Cerebellar cortex (tissue), 1 donor: ENCODE measurements around the gene FBXW12.

Source experiments
- DNase-seq: peaks from one replicate; pipeline ENCODE4 v3.0.0-alpha.2; 2015; ENCODE audit warnings: low spot score

The FBXW12 gene

DNA sequence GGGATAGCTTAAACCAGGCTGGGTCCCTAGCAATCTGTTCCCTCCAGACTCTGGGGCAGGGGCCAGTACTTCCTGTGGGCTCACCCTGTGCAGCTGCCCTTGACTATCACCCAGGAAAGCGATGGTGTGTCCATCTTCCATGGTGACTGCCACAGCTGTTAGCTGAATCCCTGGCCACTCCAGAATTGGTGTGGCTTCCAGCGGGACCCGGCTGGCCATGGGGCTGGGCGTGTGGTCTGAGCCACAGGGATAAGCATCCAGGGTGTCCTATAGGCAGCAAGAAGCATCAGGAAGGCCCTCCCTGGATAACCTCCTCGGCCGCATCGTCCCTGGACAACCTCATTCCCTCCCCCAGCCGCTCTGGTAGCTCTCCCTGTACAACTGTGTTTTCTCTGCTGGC, 50.7 kb downstream of the FBXW12 start:
- no peak for DNase-seq

- no peak for DNase-seq
Measured at GRCh38 chr3:48423241-48423882, 51.3 kb downstream of the FBXW12 start.

- no peak for DNase-seq
Measured at GRCh38 chr3:48423883-48424695, 52.1 kb downstream of the FBXW12 start.

DNA sequence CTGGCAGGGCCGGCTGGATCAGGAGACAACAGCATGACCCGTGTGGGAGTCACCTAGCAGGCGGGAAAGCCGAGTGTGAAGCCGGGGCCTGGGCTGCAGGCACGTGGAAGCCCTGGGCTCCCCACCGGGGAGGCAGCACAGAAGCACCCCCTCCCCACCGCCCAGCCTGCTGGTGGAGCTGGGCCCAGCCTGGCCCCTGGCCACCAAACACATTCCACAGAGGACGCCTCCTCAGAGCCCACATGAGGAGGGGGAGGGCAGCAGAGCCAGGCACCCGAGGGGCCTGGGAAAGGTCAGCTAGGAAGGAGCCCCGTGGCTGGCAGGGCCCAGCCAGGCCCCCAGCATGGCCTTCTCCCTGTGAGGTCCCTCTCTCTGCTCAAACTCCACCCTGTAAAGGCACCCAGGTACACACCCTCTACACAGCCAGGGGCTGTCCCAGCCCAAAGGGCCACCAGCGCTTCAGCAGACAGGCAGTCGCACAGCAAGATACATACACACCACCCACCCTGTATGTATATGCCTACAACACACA, 53.3 kb downstream of the FBXW12 start:
- DNase-seq = no peak

DNA sequence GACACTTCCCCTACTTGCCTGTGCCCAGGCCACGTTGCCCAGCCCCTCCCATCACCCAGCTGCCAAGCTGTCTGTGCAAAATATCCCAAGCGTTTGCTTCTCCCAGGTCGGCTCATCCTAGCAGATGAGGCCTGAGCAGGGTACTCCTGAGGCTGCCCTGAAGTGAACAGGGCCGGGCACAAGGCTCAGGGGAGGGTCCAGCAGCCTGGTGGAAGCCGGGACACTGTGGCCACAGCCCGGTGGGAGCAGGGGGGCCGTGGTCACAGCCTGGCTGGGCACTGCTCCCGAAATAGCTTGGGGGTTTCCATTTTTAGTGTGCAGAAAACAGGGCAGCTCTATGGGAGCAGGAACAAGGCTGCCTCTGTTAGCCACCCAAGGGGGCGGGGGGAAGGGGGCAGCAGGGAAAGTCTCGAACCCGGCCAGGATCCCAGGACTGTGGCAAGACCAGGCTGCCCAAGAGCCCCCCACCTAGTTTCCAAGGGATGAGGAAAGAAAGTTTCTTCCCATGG, 54.4 kb downstream of the FBXW12 start:
- DNase-seq = peak; percentile 35

GRCh38 chr3:48426944-48427629, 55.1 kb downstream of the FBXW12 start:
- no peak for DNase-seq

DNA sequence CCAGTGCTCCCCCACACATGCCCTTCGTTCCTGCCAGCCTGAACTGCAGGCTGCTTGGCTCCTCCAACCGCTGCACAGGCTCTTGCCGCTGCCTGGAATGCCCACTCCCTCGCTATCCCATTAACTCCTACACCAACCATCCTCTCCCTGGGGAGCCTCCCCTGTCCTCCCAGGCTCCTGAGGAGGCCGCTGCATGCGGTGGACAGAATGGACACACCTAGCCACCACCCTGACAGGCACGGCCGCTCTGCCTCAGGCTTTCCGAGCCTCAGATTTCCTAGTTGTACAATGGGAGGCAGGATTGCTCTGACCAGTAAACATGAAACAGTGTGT, 55.6 kb downstream of the FBXW12 start:
- no peak for DNase-seq

DNA sequence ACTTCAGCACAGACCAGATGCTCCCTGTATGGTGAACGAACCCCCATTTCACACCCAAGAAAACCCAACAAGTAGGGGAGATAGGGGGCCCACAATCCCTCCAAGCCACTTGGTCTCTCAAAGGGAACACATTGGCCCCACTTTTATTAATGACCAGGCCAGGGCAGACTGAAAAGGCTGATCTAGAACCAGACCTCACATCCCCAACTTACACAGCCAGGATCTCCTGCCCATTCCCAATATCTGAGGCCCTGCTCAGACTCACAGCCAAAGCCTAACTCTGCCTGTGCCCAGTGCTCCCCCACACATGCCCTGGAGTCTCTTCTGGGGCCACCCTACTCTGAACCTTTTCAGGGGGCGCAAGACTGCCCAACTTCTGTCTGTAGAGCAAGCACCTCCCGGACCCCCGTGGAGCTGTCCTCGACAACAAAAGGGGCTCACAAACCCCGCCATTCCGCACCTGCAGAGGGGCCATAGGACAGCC, 56.1 kb downstream of the FBXW12 start:
- DNase-seq = peak; percentile 22

DNA sequence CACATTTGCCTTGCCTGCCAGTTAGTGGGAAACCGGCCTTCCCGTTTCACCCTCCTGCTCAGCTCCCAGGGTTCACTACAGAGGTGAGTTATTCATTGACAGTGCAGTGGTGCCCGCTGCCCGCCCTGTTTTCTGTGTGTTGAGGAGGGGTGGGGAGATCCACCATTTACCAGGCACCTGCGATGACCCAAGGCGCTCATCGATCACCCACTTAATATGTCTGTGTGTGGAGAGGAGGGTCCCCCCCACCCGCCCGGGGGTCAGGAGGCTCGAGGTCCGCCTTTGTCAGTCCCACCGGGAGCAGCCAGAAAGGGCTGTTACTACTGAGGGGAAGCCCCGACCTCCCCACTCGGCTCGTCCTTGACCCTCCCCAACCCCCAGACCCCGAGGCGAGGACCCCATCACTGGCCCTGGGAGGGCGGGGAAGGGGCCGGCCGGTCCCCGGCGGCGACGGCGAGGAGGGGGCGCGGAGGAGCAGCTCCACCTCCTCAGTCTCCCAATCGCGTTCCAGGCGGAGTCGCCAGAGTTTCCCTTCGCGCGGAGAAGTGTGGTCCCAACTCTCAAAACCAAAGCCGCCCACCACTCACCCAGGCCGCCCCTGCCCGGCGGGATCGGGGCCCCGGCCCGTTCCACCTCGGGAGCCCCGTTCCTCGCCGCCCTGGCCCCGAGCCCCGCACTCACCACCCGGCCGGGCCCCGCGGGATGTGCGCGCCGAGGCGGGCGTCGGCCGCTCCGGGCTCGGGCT, 56.7 kb downstream of the FBXW12 start:
- peak; percentile 32 for DNase-seq

DNA sequence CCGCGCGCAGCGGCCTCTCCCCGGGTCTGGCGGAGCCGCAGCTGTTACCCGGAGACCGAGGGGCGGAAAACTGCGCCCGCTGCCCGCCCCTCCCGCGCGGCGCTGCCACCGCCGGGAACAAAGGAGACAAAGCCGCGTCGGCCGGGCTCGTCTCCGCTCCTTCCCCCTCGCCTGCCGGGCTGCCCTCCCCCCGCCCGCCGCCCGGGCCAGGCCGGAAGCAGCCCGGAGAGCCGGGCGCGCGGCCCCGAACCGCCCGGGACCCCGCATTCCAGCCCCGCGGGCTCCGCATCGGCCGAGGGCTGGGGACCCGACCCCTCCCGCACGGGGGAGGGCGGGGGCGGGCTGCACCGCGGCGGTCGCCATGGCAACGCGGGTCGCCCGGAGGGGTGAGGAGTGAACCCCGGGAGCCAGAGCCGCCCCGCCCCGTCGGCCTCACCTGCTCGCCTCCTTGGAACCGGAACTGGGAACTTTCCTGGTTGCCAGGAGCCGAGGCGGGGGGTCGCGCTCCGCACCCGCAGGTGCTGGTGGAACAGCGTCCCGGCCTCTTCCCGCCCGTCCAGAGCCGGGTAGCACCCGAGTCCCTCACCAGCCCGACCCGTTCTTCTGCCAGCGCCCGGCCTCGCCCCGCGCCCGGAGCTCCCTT, 57.4 kb downstream of the FBXW12 start:
- peak; percentile 38 for DNase-seq

DNA sequence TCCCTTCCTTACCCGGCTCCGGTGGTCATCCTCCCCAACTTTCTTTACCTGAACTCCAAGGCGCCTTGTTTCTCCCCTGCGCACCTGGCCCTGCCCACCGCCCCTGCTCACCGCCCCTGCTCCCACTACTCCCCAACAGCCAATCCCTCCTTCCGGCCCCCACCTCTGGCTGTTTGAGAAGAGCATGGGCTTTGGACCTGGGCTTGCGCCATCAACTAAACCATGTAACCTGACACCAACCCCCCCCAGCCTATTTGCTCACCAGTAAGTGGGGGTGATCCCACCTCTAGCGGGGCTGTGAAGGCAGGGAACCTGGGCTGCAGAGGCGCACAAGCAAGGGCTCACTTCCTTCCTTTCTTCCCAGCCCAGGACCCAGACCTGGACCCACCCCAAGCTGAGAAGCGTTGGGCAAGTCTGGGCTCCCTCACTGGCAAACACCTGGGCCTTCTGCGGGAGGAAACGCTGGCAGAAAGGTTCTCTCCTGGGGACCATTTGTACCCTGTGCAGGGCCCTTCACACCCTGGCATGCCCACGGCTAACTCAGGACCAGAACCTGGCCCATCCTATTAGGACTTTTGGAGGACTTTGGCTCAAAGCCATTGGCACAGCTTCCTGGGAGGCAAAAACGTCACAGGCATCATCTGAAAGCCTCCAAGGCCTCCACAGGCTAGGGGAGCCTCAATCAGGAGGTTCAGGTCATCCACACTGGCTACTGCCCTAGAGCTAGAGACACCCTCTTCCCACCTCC, 58.1 kb downstream of the FBXW12 start, which contains the start of gene PLXNB1:
Gene PLXNB1, minus strand, starts transcription at position 127 of the 748 bp plus-strand sequence. CDS start 5,475 bp downstream, outside the sequence.
- DNase-seq = peak; percentile 25

DNA sequence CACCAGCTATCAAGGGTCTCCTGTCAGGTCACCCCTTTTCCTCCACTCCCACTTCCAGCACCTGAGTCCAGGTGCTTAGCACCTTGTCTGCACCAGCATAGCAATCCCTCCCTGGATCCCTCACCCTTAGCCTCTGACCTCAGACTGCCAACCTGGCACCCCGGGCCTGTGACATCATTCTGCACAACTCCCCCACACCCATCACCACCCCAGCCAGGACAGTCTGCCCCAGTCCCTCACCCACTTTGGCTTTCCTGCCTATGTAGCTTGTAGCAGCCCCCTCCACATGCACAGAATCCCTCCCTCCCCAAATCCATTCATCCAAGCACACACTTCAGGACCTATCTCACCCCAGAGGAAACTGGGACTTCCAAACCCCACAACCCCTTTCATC, 58.7 kb downstream of the FBXW12 start:
- no peak for DNase-seq

DNA sequence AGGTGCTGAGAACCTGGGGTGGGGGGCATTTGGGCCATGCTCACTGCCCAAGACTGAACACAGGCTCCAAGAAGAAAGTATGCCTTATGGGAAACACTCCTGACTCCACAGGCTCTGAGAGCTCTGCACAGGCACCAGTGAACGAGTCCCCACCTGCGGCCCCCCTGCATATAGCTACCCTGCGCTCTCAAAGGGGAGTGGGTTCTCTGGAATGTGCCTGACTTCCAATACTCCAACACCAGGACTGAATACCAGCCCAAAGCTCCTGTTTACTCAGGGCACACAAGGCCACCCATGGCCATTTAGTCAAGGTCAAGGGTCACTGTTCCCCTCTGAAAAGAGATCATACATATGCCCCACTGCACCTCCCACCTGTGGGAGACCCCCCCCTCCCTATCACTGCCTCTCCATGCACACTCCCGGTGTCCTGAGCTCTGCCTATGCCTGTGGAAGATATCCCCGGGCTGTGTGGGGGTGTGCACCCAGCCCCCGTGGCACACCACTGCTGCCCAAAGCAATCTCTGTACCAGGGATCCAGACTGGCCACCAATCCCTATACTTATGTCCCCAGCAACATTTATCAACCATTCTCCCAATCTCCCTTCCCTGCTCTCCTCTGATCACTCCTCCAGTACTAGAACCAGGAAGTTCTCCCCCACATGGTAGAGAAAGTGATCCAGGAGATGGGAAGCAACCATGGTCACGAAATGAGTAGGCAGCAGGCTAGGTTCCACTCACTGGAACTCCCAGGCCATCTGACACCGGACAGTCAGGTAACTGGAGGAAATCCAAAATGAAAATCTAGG, 59.4 kb downstream of the FBXW12 start:
- no peak for DNase-seq

- DNase-seq = peak; percentile 79
Measured at GRCh38 chr3:48432411-48433371, 60.7 kb downstream of the FBXW12 start.

- no peak for DNase-seq
Measured at GRCh38 chr3:48433472-48434118, 61.6 kb downstream of the FBXW12 start.

- DNase-seq = no peak
Measured at GRCh38 chr3:48434591-48435222, 62.7 kb downstream of the FBXW12 start.

GRCh38 chr3:48435223-48435595, 63.2 kb downstream of the FBXW12 start:
- DNase-seq = no peak
